H1 (cell line): ENCODE measurements around the gene NOS1AP. TPM values are rescaled to one million over a fixed set of nuclear protein-coding genes. Genes with fewer than 3 reads are reported as not detected.

Experiments used
- CTCF ChIA-PET: fragments of 300-600 bp; sonication (Branson Sonifier 250); formaldehyde crosslinking; loops from one replicate; lab custom pipeline; 2021; ENCODE audit not compliant: partially characterized antibody; lab: Charles Lee
- POLR2A ChIA-PET: fragments of 300-600 bp; sonication (Branson Sonifier 250); formaldehyde crosslinking; loops from one replicate; lab custom pipeline; 2021; ENCODE audit warnings: inconsistent platforms; ENCODE audit not compliant: partially characterized antibody; lab: Charles Lee
- DNase-seq, 2 experiments: peaks; one replicate each; pipeline versions ENCODE4 v3.0.0 to v3.0.0-alpha.2; 2010 to 2022; ENCODE audit warnings: low spot score in 2 of 2, low read depth in 1 of 2, mixed read lengths in 1 of 2
- FAIRE-seq: peaks from 2 replicates; lab custom pipeline; 2011; peaks lifted over from hg19 to GRCh38; lab: Jason Lieb, UNC
- H2AFZ ChIP-seq: 2 replicates; pipeline ENCODE4 v1.8.1; 2012; ENCODE audit warnings: low read length, inconsistent platforms
- H2AK5ac ChIP-seq: 2 replicates; pipeline ENCODE4 v1.6.1; 2013; ENCODE audit warnings: low read depth, low read length
- H2BK120ac ChIP-seq: replicated peaks from 2 replicates; pipeline ENCODE3; 2013; ENCODE audit warnings: low read depth, low read length, inconsistent platforms
- H2BK12ac ChIP-seq: 2 replicates; pipeline ENCODE4 v1.6.1; 2013; ENCODE audit warnings: low read depth, low read length
- H2BK15ac ChIP-seq: 2 replicates; pipeline ENCODE4 v1.6.1; 2013; ENCODE audit warnings: low read length
- H2BK20ac ChIP-seq: 2 replicates; pipeline ENCODE4 v1.6.1; 2013; ENCODE audit warnings: low read length
- H2BK5ac ChIP-seq: 2 replicates; pipeline ENCODE4 v1.6.1; 2013; ENCODE audit warnings: low read depth, low read length
- H3K14ac ChIP-seq: 2 replicates; pipeline ENCODE4 v1.6.1; 2013; ENCODE audit warnings: inconsistent platforms; ENCODE audit not compliant: insufficient read length
- H3K18ac ChIP-seq: 2 replicates; pipeline ENCODE4 v1.6.1; 2013; ENCODE audit warnings: low read length; ENCODE audit errors: extremely low read depth
- H3K23ac ChIP-seq: 2 replicates; pipeline ENCODE4 v1.6.1; 2013; ENCODE audit warnings: inconsistent platforms; ENCODE audit not compliant: insufficient read length
- H3K23me2 ChIP-seq: 2 replicates; pipeline ENCODE4 v1.6.1; 2013; ENCODE audit warnings: low read depth, low read length
- H3K27ac ChIP-seq: 2 replicates; pipeline ENCODE4 v1.6.1; 2011; ENCODE audit warnings: low read depth, low read length, inconsistent platforms
- H3K27me3 ChIP-seq, 4 experiments: replicated peaks in 1 of 4; 1 replicate in 1 of 4; 2 replicates in 3 of 4; pipeline versions ENCODE4 v1.6.1 to v1.8.1; 2011 to 2013; ENCODE audit warnings: low read length in 3 of 4, mild to moderate bottlenecking in 3 of 4, inconsistent platforms in 2 of 4, mixed read lengths in 2 of 4, moderate library complexity in 1 of 4; ENCODE audit not compliant: control insufficient read depth in 3 of 4, insufficient read depth in 3 of 4; ENCODE audit errors: extremely low read depth in 1 of 4
- H3K36me3 ChIP-seq, 4 experiments: 2 replicates each; pipeline versions ENCODE4 v1.6.1 to v1.8.1; 2011 to 2013; ENCODE audit warnings: mild to moderate bottlenecking in 4 of 4, low read length in 3 of 4, moderate library complexity in 2 of 4, control low read depth in 1 of 4, inconsistent platforms in 1 of 4; ENCODE audit not compliant: insufficient read depth in 4 of 4, control insufficient read depth in 2 of 4
- H3K4ac ChIP-seq: replicated peaks from 2 replicates; pipeline ENCODE3; 2013; ENCODE audit warnings: low read length, low read depth, mixed read lengths, inconsistent platforms; ENCODE audit not compliant: insufficient read length
- H3K4me1 ChIP-seq, 4 experiments: replicated peaks in 1 of 4; 1 replicate in 1 of 4; 2 replicates in 3 of 4; pipeline versions ENCODE4 v1.6.1 to v1.8.1; 2011 to 2013; ENCODE audit warnings: low read length in 3 of 4, inconsistent platforms in 2 of 4, mixed read lengths in 1 of 4; ENCODE audit not compliant: insufficient read depth in 4 of 4, control insufficient read depth in 3 of 4
- H3K4me2 ChIP-seq, 2 experiments: 2 replicates each; pipeline versions ENCODE4 v1.6.1 to v1.8.1; 2011 to 2013; ENCODE audit warnings: low read depth in 2 of 2, low read length in 2 of 2, control low read depth in 1 of 2, inconsistent platforms in 1 of 2, mild to moderate bottlenecking in 1 of 2; ENCODE audit not compliant: insufficient read depth in 1 of 2
- H3K4me3 ChIP-seq, 4 experiments: fragments of 200-600, 300-600 bp in 1 of 4; sonication (generic), shearing (Covaris generic), sonication (Bioruptor Twin) in 1 of 4; 2 replicates each; pipeline versions ENCODE4 v1.5.1 to v1.8.1; 2011 to 2016; ENCODE audit warnings: low read length in 4 of 4, low read depth in 3 of 4, control low read depth in 2 of 4, inconsistent platforms in 2 of 4, mild to moderate bottlenecking in 2 of 4, mixed read lengths in 1 of 4, moderate library complexity in 1 of 4; ENCODE audit not compliant: insufficient read depth in 2 of 4; ENCODE audit errors: extremely low read depth in 1 of 4
- H3K56ac ChIP-seq: replicated peaks from 2 replicates; pipeline ENCODE3; 2013; ENCODE audit warnings: low read depth, mild to moderate bottlenecking, mixed read lengths, low read length, inconsistent platforms; ENCODE audit not compliant: insufficient read length
- H3K79me1 ChIP-seq: 2 replicates; pipeline ENCODE4 v1.6.1; 2013; ENCODE audit warnings: low read depth, low read length, control low read depth
- H3K79me2 ChIP-seq, 2 experiments: 2 replicates each; pipeline versions ENCODE4 v1.6.1 to v1.8.1; 2012 to 2013; ENCODE audit warnings: low read length in 2 of 2, mild to moderate bottlenecking in 2 of 2, inconsistent platforms in 1 of 2; ENCODE audit not compliant: insufficient read depth in 2 of 2, control insufficient read depth in 1 of 2
- H3K9ac ChIP-seq, 4 experiments: replicated peaks in 1 of 4; 1 replicate in 1 of 4; 2 replicates in 3 of 4; pipeline versions ENCODE4 v1.6.1 to v1.8.1; 2011 to 2013; ENCODE audit warnings: low read depth in 3 of 4, low read length in 3 of 4, control low read depth in 2 of 4, mild to moderate bottlenecking in 2 of 4, moderate library complexity in 2 of 4, inconsistent platforms in 1 of 4; ENCODE audit errors: extremely low read depth in 1 of 4
- H3K9me3 ChIP-seq, 2 experiments: 2 replicates each; pipeline versions ENCODE4 v1.6.1 to v1.8.1; 2012 to 2013; ENCODE audit warnings: mild to moderate bottlenecking in 2 of 2, moderate library complexity in 2 of 2, control low read depth in 1 of 2, inconsistent platforms in 1 of 2, low read depth in 1 of 2, low read length in 1 of 2, mixed read lengths in 1 of 2; ENCODE audit not compliant: insufficient read depth in 2 of 2
- H4K20me1 ChIP-seq, 2 experiments: replicated peaks in 1 of 2; 2 replicates each; pipeline versions ENCODE3 to v1.8.1; 2011 to 2013; ENCODE audit warnings: inconsistent platforms in 2 of 2, low read length in 2 of 2, mild to moderate bottlenecking in 1 of 2; ENCODE audit not compliant: insufficient read depth in 2 of 2, control insufficient read depth in 1 of 2
- H4K5ac ChIP-seq: 2 replicates; pipeline ENCODE4 v1.6.1; 2013; ENCODE audit warnings: low read length, low read depth, mixed read lengths, inconsistent platforms; ENCODE audit not compliant: insufficient read length
- H4K8ac ChIP-seq: 2 replicates; pipeline ENCODE4 v1.8.0; 2013; ENCODE audit warnings: mild to moderate bottlenecking, moderate library complexity, low read length, inconsistent platforms; ENCODE audit not compliant: insufficient read depth; ENCODE audit errors: extremely low read depth
- H4K91ac ChIP-seq: replicated peaks from 2 replicates; pipeline ENCODE3; 2013; ENCODE audit warnings: low read length, mixed read lengths, inconsistent platforms; ENCODE audit not compliant: insufficient read length
- CBX8 ChIP-seq: fragments of 300-800, 300-1000 bp; sonication (generic); IDR thresholded peaks from 2 replicates; pipeline ENCODE4 v1.7.1; 2016; ENCODE audit warnings: low read depth, low read length, borderline replicate concordance
- GABPA ChIP-seq: IDR thresholded peaks from 2 replicates; pipeline ENCODE4 v1.6.1; 2011; ENCODE audit warnings: mild to moderate bottlenecking, low read length, moderate library complexity, borderline replicate concordance; ENCODE audit not compliant: insufficient read depth
- SAP30 ChIP-seq: fragments of 300-600 bp; sonication (generic); IDR thresholded peaks from 2 replicates; pipeline ENCODE4 v1.7.1; 2012; ENCODE audit warnings: low read length, moderate library complexity, mild to moderate bottlenecking, inconsistent platforms; ENCODE audit not compliant: insufficient read depth, insufficient replicate concordance
- TAF1 ChIP-seq: IDR thresholded peaks from 2 replicates; pipeline ENCODE4 v1.6.1; 2011; ENCODE audit warnings: mild to moderate bottlenecking, low read depth, low read length
- WGBS, 2 experiments: shearing (Covaris generic) in 1 of 2; methylation state at CpG; one replicate each; pipeline versions ENCODE4 v1.1.6 to v1.1.7; 2013 to 2015; ENCODE audit warnings: low lambda C conversion rate in 2 of 2, mixed read lengths in 2 of 2, inconsistent platforms in 1 of 2, low coverage in 1 of 2, missing lambda C conversion rate in 1 of 2; ENCODE audit not compliant: insufficient replicate concordance in 2 of 2, insufficient coverage in 1 of 2, insufficient read length in 1 of 2; ENCODE audit errors: extremely low coverage in 1 of 2, missing lambda C conversion rate in 1 of 2; 5-methylcytosine and 5-hydroxymethylcytosine counted together
- polyA plus RNA-seq, 7 experiments: library from polyadenylated mRNA; depleted of rRNA in 3 of 7; stranded (reverse) in 5 of 7; unstranded in 2 of 7; fragments of >200 nt in 5 of 7; fragments of 200-250 nt in 2 of 7; gene quantifications; 1 replicate in 5 of 7; 2 replicates in 1 of 7; 4 replicates in 1 of 7; pipeline versions ENCODE4 v1.2.1 to v1.2.3, GENCODE V29; 2011 to 2013; ENCODE audit warnings: missing spikeins in 2 of 7, mixed read lengths in 2 of 7
- total RNA-seq: library from RNA; stranded (reverse); fragmentation: NEBNext Ultra II Directional; extraction: Animal tissue kit (Norgen Biotek cat#: 25700); gene quantifications from 2 replicates; pipeline ENCODE4 v1.2.1, GENCODE V29; 2021

NOS1AP gene
- total and polyA plus RNA-seq, 2 of the 8 experiments (the other 6 are each of a cell fraction or from before 2014, with no cell fraction given): 2.4 to 12.1 TPM

- Histone ChIP-seq H3K18ac (no peak overlapping the region), H2BK15ac (no peak overlapping the region), H3K56ac (no peak overlapping the region), H3K79me2 (no peaks in the 10 kb centered on the region), H4K8ac (no peak overlapping the region), H2BK5ac (no peak overlapping the region), H4K91ac (no peak overlapping the region), H2BK12ac (no peak overlapping the region), H4K5ac (no peak overlapping the region), H3K9ac (no peak overlapping the region), H3K27ac (no peak overlapping the region), H3K23ac (no peak overlapping the region), H3K4me1 (peaks cover 0 to 9% (median 6%) of the 10 kb centered on the region in 4 experiments; a peak in 5 of 7 replicates), H3K27me3 (no peaks in the 10 kb centered on the region), H3K36me3 (no peaks in the 10 kb centered on the region), H2BK20ac (no peak overlapping the region), H3K4ac (no peak overlapping the region), H3K23me2 (no peaks in the 10 kb centered on the region), H2AK5ac (no peak overlapping the region), H4K20me1 (peaks cover 0 to 1% of the 10 kb centered on the region in 2 experiments), H3K79me1 (no peaks in the 10 kb centered on the region), H3K9me3 (no peaks in the 10 kb centered on the region), H2BK120ac (no peak overlapping the region), H3K14ac (no peak overlapping the region), H2AFZ (no peak overlapping the region), H3K4me3 (no peak overlapping the region), H3K4me2 (no peak overlapping the region)
- CTCF ChIA-PET: interaction anchor here (0.7 to 0.8 kb wide), 2 partner anchors 44 to 261 kb away, joined by 3 to 4 read pairs; no protein-coding TSS in a partner anchor
- FAIRE-seq: no peak
- POLR2A ChIA-PET: interaction anchor here (0.7 kb wide), 1 partner anchor 190 kb away, joined by 3 read pairs; no protein-coding TSS in a partner anchor
- DNase-seq: no peak
- WGBS, 2 experiments: 87% methylated on average over 3 of the region's 3 CpGs; no CpG with 5 or more reads in 1 of the 2 experiments
- no peak for TF ChIP-seq GABPA
- no peak for TF ChIP-seq SAP30
- no peak for TF ChIP-seq TAF1
- TF ChIP-seq CBX8: no peak
Measured at GRCh38 chr1:162302306-162303003, 233.0 kb downstream of the NOS1AP start.
